ENCODE data around the gene PRR15L.
"Not testable (repeated sequence)": the region's sequence is repeated elsewhere in the genome, so short reads cannot be mapped to it uniquely, and the experiment has no call there.

Gene PRR15L

GRCh38 chr17:47927821-47928400, 29.8 kb downstream of the PRR15L start:
- Histone ChIP-seq H3K4me3 (replicated peaks; ENCODE audit: low read depth, low read length) (no peak overlapping the region), H3K27me3 (replicated peaks; ENCODE audit: control insufficient read depth, insufficient read depth, low read length) (no peaks in the 10 kb centered on the region), H3K36me3 (ENCODE audit: control insufficient read depth, insufficient read depth, low read length) (peaks cover 31% of the 10 kb centered on the region)
- no peak for TF ChIP-seq CTCF (IDR thresholded peaks at IDR 0.05; ENCODE audit: insufficient read depth, low read length, poor library complexity, severe bottlenecking)
- no peak for DNase-seq (ENCODE audit: extremely low read depth, insufficient read length)

- DNase-seq (ENCODE audit: extremely low read depth, insufficient read length): no peak
- no peak for TF ChIP-seq CTCF (IDR thresholded peaks at IDR 0.05; ENCODE audit: insufficient read depth, low read length, poor library complexity, severe bottlenecking)
- no peak overlapping the region for H3K4me3 ChIP-seq (replicated peaks; ENCODE audit: low read depth, low read length)
- H3K27me3 ChIP-seq (replicated peaks; ENCODE audit: control insufficient read depth, insufficient read depth, low read length): no peaks in the 10 kb centered on the region
- H3K36me3 ChIP-seq (ENCODE audit: control insufficient read depth, insufficient read depth, low read length): peaks cover 33% of the 10 kb centered on the region
Observed at GRCh38 chr17:47925678-47925988, 32.0 kb downstream of the PRR15L start.

- Histone ChIP-seq H3K27me3 (replicated peaks; ENCODE audit: control insufficient read depth, insufficient read depth, low read length) (no peaks in the 10 kb centered on the region), H3K36me3 (ENCODE audit: control insufficient read depth, insufficient read depth, low read length) (peaks cover 32% of the 10 kb centered on the region), H3K4me3 (replicated peaks; ENCODE audit: low read depth, low read length) (no peak overlapping the region)
- no peak for TF ChIP-seq CTCF (IDR thresholded peaks at IDR 0.05; ENCODE audit: insufficient read depth, low read length, poor library complexity, severe bottlenecking)
- DNase-seq (ENCODE audit: extremely low read depth, insufficient read length): no peak
Observed at GRCh38 chr17:47924785-47925677, 32.7 kb downstream of the PRR15L start.

- H3K27me3 ChIP-seq (replicated peaks; ENCODE audit: control insufficient read depth, insufficient read depth, low read length); H3K4me3 ChIP-seq (replicated peaks; ENCODE audit: low read depth, low read length); DNase-seq (ENCODE audit: extremely low read depth, insufficient read length): not testable (repeated sequence)
- H3K36me3 ChIP-seq (ENCODE audit: control insufficient read depth, insufficient read depth, low read length): peaks cover 24% of the 10 kb centered on the region
Observed at GRCh38 chr17:47919889-47920288, 37.8 kb downstream of the PRR15L start.

GRCh38 chr17:47918991-47919390, 38.7 kb downstream of the PRR15L start:
- no peak for DNase-seq (ENCODE audit: extremely low read depth, insufficient read length)
- no peak overlapping the region for H3K4me3 ChIP-seq (replicated peaks; ENCODE audit: low read depth, low read length)
- TF ChIP-seq CTCF (IDR thresholded peaks at IDR 0.05; ENCODE audit: insufficient read depth, low read length, poor library complexity, severe bottlenecking): no peak
- no peaks in the 10 kb centered on the region for H3K27me3 ChIP-seq (replicated peaks; ENCODE audit: control insufficient read depth, insufficient read depth, low read length)
- peaks cover 20% of the 10 kb centered on the region for H3K36me3 ChIP-seq (ENCODE audit: control insufficient read depth, insufficient read depth, low read length)

GRCh38 chr17:47918006-47918405, 39.7 kb downstream of the PRR15L start:
- no peak for TF ChIP-seq CTCF (IDR thresholded peaks at IDR 0.05; ENCODE audit: insufficient read depth, low read length, poor library complexity, severe bottlenecking)
- Histone ChIP-seq H3K27me3 (replicated peaks; ENCODE audit: control insufficient read depth, insufficient read depth, low read length) (no peaks in the 10 kb centered on the region), H3K36me3 (ENCODE audit: control insufficient read depth, insufficient read depth, low read length) (peaks cover 12% of the 10 kb centered on the region), H3K4me3 (replicated peaks; ENCODE audit: low read depth, low read length) (no peak overlapping the region)
- no peak for DNase-seq (ENCODE audit: extremely low read depth, insufficient read length)
